ENCODE results near the gene SEPTIN3. TPM values are rescaled to one million over a fixed set of nuclear protein-coding genes. Genes with fewer than 3 reads are reported as not detected.

The SEPTIN3 gene
- total and polyA plus RNA-seq, 9 of the 15 experiments (the other 6 are each of a cell fraction or from before 2014, with no cell fraction given), result 0.06 TPM; not detected in 8

GRCh38 chr22:42010778-42011177, 41.5 kb downstream of the SEPTIN3 start:
- no peak overlapping the region for H3K27ac ChIP-seq (ENCODE audit: extremely low read depth, low read depth, low read length)
- ChIA-PET POLR2A (no interaction called here), CTCF (ENCODE audit: low intra/inter-chr PET ratio) (no interaction called here)
- no peaks in the 10 kb centered on the region for H3K9me1 ChIP-seq (ENCODE audit: control insufficient read depth, insufficient read depth, low read length)
- 26% methylated on average over 5 of the region's 7 CpGs for WGBS (ENCODE audit: insufficient coverage, low coverage, missing lambda C conversion rate)
- ATAC-seq (no peak), FAIRE-seq (no peak), DNase-seq (ENCODE audit: extremely low read depth in 1 of 4, low spot score in 3 of 4) (no peak)
- no peak overlapping the region for H3K4me2 ChIP-seq (ENCODE audit: insufficient read depth, low read length)
- no peaks in the 10 kb centered on the region for H3K79me2 ChIP-seq (ENCODE audit: control insufficient read depth, insufficient read depth, low read length)
- no TSS peak for BruUV-seq (replicated peaks)
- no peaks in the 10 kb centered on the region for H3K4me1 ChIP-seq (replicated peaks in 1 of 2; ENCODE audit: control insufficient read depth in 2 of 2, insufficient read depth in 2 of 2, low read length in 2 of 2)
- intact Hi-C loops (cut with micrococcal nuclease) (no loop called here), in situ Hi-C loops (cut with MboI) (no loop called here)
- no peak overlapping the region for H3K4me3 ChIP-seq
- H2AFZ ChIP-seq (ENCODE audit: low read depth, low read length), result no peak overlapping the region
- H3K9ac ChIP-seq (ENCODE audit: insufficient read depth in 1 of 2, low read depth in 2 of 2, low read length in 2 of 2), result no peak overlapping the region
- no peaks in the 10 kb centered on the region for H3K36me3 ChIP-seq (ENCODE audit: control insufficient read depth, insufficient read depth, low read length)
- peaks cover 3 to 4% of the 10 kb centered on the region in 2 experiments; a peak in 2 of 5 replicates for H3K27me3 ChIP-seq (ENCODE audit: control insufficient read depth in 2 of 2, insufficient read depth in 2 of 2, low read length in 2 of 2)
- no peaks in the 10 kb centered on the region for H3K9me3 ChIP-seq (replicated peaks; ENCODE audit: control insufficient read depth, insufficient read depth, low read depth, low read length)
- no peaks in the 10 kb centered on the region for H4K20me1 ChIP-seq (replicated peaks; ENCODE audit: control insufficient read depth, insufficient read depth, low read length)
- TF ChIP-seq SAP30 (IDR thresholded peaks at IDR 0.05; ENCODE audit: borderline replicate concordance, insufficient read depth, low read depth, low read length, poor library complexity, severe bottlenecking) (no peak), ZNF324 (CRISPR knock-in tag; IDR thresholded peaks at IDR 0.05) (peak; percentile 91)

- Histone ChIP-seq H4K20me1 (replicated peaks; ENCODE audit: control insufficient read depth, insufficient read depth, low read length) (no peaks in the 10 kb centered on the region), H2AFZ (ENCODE audit: low read depth, low read length) (no peak overlapping the region), H3K27ac (ENCODE audit: extremely low read depth, low read depth, low read length) (no peak overlapping the region), H3K9me3 (replicated peaks; ENCODE audit: control insufficient read depth, insufficient read depth, low read depth, low read length) (no peaks in the 10 kb centered on the region), H3K79me2 (ENCODE audit: control insufficient read depth, insufficient read depth, low read length) (no peaks in the 10 kb centered on the region), H3K9me1 (ENCODE audit: control insufficient read depth, insufficient read depth, low read length) (no peaks in the 10 kb centered on the region), H3K4me1 (replicated peaks in 1 of 2; ENCODE audit: control insufficient read depth in 2 of 2, insufficient read depth in 2 of 2, low read length in 2 of 2) (no peaks in the 10 kb centered on the region), H3K9ac (ENCODE audit: insufficient read depth in 1 of 2, low read depth in 2 of 2, low read length in 2 of 2) (no peak overlapping the region), H3K4me2 (ENCODE audit: insufficient read depth, low read length) (no peak overlapping the region), H3K27me3 (ENCODE audit: control insufficient read depth in 2 of 2, insufficient read depth in 2 of 2, low read length in 2 of 2) (peaks cover 11 to 14% of the 10 kb centered on the region in 2 experiments), H3K4me3 (no peak overlapping the region), H3K36me3 (ENCODE audit: control insufficient read depth, insufficient read depth, low read length) (no peaks in the 10 kb centered on the region)
- in situ Hi-C loops (cut with MboI), result no loop called here
- no peak for TF ChIP-seq RAD51 (IDR thresholded peaks at IDR 0.05; ENCODE audit: borderline replicate concordance, low read depth)
- TF ChIP-seq E2F3 (CRISPR knock-in tag; IDR thresholded peaks at IDR 0.05), result no peak
- ChIA-PET POLR2A (interaction anchor here (0.6 to 0.7 kb wide), 2 partner anchors 34 to 51 kb away, joined by 3 read pairs; no protein-coding TSS in a partner anchor), CTCF (ENCODE audit: low intra/inter-chr PET ratio) (no interaction called here)
- DNase-seq (ENCODE audit: extremely low read depth in 1 of 4, low spot score in 3 of 4) (no peak), FAIRE-seq (no peak), ATAC-seq (no peak)
- intact Hi-C loops (cut with micrococcal nuclease), result no loop called here
- 0% methylated on average over 2 of the region's 4 CpGs for WGBS (ENCODE audit: insufficient coverage, low coverage, missing lambda C conversion rate)
- BruUV-seq (replicated peaks), result no TSS peak
Measured at GRCh38 chr22:42013385-42013784, 44.1 kb downstream of the SEPTIN3 start.
